A204.1 (cell line): ENCODE measurements around the gene SLC38A3.
"Not testable (repeated sequence)": the region's sequence is repeated elsewhere in the genome, so short reads cannot be mapped to it uniquely, and the experiment has no call there.

Source experiments
- FAIRE-seq: peaks from 2 replicates; lab custom pipeline; 2012; peaks lifted over from hg19 to GRCh38; lab: Jason Lieb, UNC

Gene SLC38A3

DNA sequence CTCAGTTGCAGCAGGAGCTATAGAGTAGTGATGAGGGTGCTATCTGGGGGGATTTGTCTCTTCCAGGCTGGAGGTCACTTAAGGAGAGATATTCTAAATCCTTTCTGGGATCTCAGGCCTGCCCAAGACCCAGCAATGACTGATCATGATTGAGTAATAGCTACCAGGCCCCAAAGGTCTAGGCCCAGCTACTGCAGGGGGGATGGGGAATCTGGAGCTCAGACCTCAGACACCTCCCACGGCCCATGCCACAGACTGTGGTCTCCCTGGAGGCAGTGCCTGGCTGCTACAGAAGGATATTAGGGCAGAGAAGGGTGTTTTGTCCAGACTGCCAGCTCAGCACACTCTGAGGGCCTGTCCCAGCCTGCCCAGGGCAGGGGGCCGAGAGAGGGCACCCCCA is 6.9 kb downstream of the SLC38A3 start:
- FAIRE-seq, result no peak

DNA sequence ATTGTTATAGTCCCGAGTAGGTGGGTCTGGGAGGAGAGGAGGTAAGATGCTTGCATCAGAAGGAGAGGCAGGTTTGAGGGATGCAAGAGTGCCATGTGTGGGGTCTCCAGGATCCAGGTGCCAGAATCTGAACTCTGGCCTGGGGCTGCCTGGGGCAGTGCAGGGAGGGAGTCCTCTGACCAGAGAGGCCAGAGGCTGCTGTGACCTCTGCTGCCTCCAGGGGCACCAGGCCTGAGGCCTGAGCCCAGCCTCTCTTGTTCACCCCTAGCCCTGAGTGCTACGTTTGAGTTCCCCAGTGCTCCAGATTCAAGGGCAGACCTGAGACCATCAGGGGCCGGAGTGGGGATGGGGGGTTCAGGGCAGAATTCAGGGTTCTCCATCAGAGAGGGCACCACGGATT is 7.4 kb downstream of the SLC38A3 start:
- no peak for FAIRE-seq

DNA sequence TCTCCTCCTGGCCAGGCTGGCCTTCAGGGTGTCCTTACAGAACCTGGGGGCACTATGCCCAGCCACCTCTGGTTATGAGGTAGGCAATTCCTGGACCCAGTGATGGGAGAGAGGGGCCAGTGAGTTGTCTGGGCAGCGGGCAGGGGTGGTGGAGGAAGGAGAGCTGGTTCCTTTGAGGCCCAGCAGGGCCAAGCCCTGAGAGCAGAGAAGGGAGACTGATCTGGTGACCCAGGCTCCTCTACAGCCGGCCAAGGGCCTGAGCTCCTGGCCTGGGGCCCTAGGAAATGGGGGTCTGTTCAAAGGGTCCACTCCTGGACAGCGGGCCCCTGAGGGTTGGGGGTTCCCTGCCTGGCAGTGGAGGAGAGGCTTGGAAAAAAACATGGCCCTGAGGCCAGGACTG is 7.9 kb downstream of the SLC38A3 start:
- no peak for FAIRE-seq

DNA sequence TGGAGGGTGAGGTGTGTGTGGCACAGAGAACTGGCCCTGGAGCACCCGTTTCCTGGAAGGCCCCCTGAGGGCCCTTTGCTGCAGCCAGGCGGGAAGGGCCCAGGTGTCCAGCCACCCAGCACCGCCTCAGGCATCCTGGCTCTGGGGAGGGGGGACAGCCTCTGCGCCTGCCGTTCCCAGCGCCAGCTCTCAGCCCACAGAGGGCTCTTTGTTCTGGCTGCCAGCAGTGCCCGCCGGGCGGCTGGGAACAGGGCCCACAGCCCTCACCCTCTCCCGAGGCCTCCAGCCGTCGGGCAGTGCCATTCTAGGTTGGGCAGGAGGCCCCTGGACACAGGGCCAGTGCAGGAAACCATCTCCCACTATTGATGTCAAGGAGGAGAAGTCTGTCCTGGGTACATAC is 8.3 kb downstream of the SLC38A3 start:
- FAIRE-seq, result no peak

- no peak for FAIRE-seq
Observed at GRCh38 chr3:50214824-50215223, 9.8 kb downstream of the SLC38A3 start.

DNA sequence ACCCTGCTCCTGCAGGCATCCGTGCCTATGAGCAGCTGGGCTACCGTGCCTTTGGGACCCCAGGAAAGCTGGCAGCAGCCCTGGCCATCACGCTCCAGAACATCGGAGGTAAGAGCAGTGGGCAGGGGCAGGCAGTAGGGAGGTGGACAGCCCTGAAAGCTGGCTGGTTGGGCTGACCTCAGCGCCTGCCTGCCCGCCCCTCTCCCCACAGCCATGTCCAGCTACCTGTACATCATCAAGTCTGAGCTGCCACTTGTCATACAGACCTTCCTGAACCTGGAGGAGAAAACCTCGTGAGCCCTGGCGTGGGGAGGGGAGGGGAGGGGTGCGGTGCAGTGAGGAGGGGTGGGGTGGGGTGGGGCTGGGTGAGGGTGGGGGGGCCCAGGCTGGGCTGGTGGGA is 10.5 kb downstream of the SLC38A3 start:
- FAIRE-seq, result no peak

DNA sequence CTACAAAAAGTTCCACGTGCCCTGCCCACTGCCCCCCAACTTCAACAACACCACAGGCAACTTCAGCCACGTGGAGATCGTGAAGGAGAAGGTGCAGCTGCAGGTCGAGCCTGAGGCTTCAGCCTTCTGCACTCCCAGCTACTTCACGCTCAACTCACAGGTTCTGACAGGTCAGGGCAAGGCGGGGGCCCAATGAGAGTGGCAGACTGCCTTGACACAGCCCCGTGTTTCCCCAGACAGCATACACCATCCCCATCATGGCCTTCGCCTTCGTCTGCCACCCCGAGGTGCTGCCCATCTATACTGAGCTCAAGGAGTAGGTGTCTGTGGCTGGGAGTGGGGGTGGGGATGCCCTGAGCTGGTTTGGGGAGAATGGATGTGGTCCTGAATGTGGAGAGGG is 12.6 kb downstream of the SLC38A3 start:
- no peak for FAIRE-seq

GRCh38 chr3:50218448-50218847 is 13.4 kb downstream of the SLC38A3 start:
- no peak for FAIRE-seq

- no peak for FAIRE-seq
Observed at GRCh38 chr3:50219285-50219684, 14.2 kb downstream of the SLC38A3 start.

GRCh38 chr3:50220109-50220508 is 15.0 kb downstream of the SLC38A3 start:
- no peak for FAIRE-seq

DNA sequence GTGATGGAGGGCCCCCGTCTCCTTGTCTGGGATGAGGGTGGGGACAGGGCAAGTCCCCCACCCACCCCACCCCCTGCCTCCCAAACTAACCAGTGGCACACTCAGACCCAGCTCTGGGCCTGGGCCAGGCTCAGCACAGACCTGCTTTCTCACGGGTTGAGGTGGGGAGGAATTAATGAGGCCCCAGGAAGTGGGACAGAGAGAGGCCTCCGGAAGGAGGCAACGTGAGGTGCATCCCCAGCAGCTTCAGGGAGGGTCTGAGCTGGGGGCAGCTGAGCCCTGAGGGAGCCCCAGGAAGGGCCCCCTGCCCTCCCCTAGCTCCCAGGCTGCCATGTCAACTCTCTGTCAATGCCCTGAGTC is 16.0 kb downstream of the SLC38A3 start:
- no peak for FAIRE-seq

DNA sequence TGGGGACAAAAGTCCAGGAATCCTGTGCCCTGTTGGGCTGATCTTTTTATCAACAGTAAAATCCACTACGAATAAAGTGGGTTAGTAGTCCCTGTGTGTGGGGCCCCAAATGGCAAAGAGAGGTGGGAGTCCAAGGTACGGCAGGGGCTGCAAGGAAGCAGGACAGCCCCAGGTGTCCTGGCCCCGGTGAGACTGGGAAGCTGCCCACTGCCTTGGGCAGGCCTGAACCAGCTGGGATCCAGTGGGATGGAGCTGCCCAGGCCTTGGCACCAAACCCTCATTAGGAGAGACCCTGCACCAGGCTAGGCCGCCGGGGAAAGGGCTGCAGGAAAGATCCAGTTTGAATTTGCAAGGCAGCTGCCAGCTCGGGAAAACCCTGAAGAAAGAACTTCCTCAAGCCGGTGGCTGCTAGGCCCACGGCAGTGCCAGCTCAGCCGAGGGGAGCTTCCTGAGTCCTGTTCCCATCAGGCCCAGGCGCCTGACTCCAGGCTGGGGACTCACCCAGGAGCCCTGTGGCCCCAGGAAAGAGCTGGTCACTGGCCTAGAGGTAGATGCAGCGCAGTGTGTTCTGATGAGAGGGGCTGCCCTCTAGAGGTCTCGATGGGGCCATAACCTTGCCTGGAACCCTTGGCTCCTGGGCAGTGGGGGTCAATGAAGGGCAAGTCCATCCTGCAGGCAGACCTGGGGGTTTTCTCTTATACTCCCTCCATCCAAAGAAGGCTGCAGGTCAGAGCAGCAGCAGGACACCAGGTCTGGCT is 16.5 kb downstream of the SLC38A3 start:
- no peak for FAIRE-seq

DNA sequence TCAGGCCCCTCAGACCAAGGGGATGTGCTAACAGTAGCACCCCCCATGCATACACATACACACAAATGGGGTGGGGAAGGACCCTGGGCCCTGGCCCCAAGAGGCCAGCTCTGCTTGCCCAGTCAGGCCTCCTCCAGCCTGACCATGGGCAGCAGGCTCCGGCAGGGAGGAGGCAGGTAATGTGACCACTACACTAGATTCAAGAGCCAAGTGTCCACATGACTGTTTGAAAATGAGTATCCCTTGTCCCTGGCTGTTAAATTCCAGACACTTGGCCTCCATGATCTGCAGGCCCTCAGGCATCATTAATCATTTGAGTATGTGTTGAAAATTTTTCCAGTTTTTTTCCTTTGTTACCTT is 17.1 kb downstream of the SLC38A3 start:
- FAIRE-seq, result no peak

- FAIRE-seq, result no peak
Observed at GRCh38 chr3:50224639-50225038, 19.6 kb downstream of the SLC38A3 start.

DNA sequence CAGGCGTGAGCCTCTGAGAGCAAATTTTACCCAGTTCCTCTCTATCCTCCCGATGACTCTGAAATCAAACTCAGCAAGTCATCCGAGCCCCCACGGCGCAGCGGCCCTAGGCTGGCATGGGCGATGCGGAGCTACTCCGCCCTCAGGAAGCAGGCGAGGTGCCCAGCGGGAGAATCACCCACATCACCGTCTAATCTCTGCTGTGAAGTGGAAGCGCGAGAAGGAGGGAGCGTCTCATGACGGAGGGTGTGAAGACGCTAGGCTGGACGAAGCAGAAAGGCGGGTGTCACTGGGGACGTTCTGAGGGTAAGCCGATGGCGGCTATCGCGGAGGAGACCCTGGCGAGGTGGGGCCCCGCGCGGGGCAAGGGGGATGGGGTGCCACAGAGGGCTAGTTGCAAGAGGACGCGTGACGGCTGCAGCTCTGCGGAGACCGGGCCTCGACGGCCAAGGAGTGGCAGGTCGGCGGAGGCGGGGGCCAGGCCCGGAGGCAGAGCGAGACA is 21.9 kb downstream of the SLC38A3 start:
- FAIRE-seq, result no peak

DNA sequence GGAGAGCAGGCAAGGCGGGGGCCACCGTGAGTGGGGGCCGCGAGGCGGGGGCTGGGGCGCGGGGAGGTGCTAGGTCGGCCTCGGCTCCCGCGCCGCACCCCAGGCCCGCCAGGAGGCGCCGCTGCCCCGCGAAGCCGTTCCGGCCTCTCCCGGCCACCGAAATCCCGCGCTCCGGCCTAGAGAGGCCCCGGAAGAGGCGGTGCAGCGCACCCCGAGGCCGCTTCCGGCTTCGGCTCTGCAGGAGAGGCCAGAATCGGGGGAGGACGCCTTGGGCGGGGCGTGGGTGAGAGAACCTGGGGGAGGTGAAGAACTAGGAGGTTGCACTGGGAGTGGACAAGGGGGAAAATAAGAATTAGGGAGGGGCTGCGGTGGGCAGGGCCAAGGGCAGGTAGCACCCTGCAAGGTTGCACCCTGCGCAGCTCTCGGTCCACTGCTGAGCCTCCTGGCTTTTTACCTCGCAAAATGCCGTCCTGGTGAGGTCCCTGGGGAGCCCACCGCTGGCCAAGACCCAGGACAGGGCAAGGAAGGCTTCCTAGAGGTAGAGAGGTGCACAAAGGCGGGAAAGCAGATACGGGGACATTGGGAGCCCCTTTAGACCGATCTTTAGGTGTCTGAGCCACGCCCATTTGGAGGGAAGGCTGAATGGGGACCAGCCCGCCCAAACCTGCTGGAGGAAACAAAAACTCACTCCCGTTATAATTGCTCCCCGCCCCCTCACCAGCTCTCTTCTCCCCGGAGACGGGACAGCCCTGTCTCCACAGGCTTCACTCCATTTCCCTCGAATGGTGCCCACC is 22.5 kb downstream of the SLC38A3 start:
- no peak for FAIRE-seq

GRCh38 chr3:50228184-50228763 is 23.2 kb downstream of the SLC38A3 start:
- not testable (repeated sequence) for FAIRE-seq

DNA sequence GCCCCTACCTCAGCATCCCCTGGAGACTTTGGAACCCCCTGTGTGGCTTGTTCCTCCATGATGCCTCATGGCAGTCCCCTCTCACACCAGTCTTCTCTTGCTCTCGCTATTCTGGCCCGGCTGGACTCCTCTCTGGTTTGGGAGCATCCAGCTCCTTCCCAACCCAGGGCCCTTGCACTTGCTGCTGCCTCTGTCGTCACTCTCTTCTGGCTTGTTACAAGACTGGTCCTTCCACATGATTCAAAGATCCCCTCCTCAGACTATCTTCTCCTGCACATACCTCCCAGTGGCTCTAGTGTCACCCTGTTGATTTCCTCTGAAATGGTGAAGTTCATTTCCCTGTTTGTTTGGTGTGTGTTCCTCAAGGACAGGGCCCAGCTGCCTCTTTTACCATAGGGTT is 24.4 kb downstream of the SLC38A3 start:
- no peak for FAIRE-seq

GRCh38 chr3:50230104-50230793 is 25.2 kb downstream of the SLC38A3 start:
- FAIRE-seq, result no peak

DNA sequence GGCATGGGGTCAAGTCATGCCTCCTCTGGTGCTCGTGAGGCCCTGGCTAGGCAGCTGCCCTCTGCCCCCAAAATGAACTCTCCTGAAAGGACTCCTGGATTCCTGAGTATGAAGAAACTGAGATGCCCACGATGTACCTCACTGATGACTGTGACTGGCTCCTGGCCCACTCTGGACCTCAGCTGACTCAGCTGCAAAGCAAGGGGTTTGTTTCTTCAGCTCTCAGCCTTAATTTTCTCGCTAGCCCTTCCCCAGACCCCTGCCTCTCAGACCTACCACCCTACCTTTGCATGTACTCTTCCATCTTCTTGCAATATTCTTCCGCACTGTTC is 25.7 kb downstream of the SLC38A3 start:
- no peak for FAIRE-seq

DNA sequence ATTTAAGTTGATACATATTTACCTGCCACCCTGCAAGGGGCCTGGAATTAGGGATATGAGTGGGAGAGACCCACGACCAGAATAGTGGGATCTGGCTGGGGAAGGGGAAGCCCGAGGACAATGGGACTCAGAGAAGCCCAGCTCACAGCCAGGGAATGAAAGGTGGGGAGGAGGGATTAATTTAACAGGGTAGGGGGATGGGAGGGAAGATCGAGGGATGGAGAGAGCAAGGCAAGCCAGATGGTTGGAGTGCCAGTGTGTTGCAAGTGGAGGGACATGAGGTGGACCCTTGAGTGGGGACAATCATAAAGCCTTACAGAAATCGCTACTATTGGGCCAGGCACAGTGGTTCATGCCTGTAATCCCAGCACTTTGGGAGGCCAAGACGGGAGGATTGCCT is 26.5 kb downstream of the SLC38A3 start:
- no peak for FAIRE-seq

DNA sequence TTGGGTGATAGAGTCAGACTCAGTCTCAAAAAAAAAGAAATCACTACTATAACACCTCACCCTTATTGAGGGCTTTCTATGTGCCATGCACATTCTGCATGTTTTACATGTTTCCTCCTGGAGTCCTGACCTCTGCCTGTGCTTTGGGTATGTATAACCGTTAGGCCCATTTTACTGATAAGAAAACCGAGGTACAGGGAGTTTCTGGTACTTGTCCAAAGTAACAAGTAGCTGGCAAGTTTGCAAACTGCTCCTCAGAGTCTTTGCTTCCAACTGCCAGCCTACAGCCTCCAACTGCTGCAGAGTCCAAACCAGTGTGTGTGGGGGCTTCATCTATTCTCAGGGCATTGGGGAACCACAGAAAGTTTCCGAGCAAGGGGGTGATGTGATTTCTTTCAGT is 27.2 kb downstream of the SLC38A3 start:
- FAIRE-seq, result no peak

DNA sequence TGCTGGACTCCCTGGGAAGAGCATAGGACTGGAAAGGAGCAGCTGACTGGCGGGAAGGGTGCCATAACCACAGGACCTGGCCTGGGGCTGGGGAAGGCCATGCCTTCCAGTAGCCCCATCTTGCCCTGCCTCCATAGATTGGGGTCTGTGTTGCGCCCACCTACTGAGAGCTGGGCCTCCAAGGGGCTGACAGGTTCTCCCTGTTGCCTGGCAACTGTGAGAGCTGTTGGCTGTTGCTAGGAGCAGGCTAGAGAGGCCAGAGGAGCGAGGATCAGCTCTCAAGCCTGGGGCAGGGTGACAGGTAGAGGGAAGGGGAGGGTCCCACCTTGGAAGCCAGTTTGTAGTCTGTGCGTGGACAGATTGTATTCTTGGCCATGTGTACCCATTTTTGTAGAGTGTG is 28.1 kb downstream of the SLC38A3 start:
- FAIRE-seq, result no peak
